ENCODE data around the gene FNDC11.

The FNDC11 gene

GRCh38 chr20:63525971-63526370 is 28.0 kb upstream of the FNDC11 start:
- no peak for DNase-seq

GRCh38 chr20:63527184-63527583 is 26.8 kb upstream of the FNDC11 start:
- no peak for DNase-seq

- DNase-seq, result no peak
These were observed 24.6 kb upstream of the FNDC11 start for GRCh38 chr20:63529180-63529860.

- DNase-seq, result no peak
These were observed 23.8 kb upstream of the FNDC11 start for GRCh38 chr20:63529861-63530787.

GRCh38 chr20:63530788-63531160 is 23.2 kb upstream of the FNDC11 start:
- no peak for DNase-seq

- no peak for DNase-seq
These were observed 22.1 kb upstream of the FNDC11 start for GRCh38 chr20:63531686-63532448.

GRCh38 chr20:63532449-63532971 is 21.4 kb upstream of the FNDC11 start:
- no peak for DNase-seq

GRCh38 chr20:63533388-63533787 is 20.6 kb upstream of the FNDC11 start:
- no peak for DNase-seq

GRCh38 chr20:63533871-63534393 is 20.0 kb upstream of the FNDC11 start:
- no peak for DNase-seq

GRCh38 chr20:63534427-63534830 is 19.5 kb upstream of the FNDC11 start:
- no peak for DNase-seq

GRCh38 chr20:63534831-63535651 is 18.9 kb upstream of the FNDC11 start:
- no peak for DNase-seq

- no peak for DNase-seq
These were observed 17.6 kb upstream of the FNDC11 start for GRCh38 chr20:63536241-63536977.

GRCh38 chr20:63536997-63537524 is 16.9 kb upstream of the FNDC11 start, which contains the start of gene PTK6:
TSS of gene PTK6 (minus strand) at chr20:63537376. CDS start at chr20:63537314, 62 bp downstream.
- DNase-seq, result no peak

- DNase-seq, result peak; percentile 47
These were observed 16.3 kb upstream of the FNDC11 start for GRCh38 chr20:63537525-63538203.

- DNase-seq, result peak; percentile 42
These were observed 15.5 kb upstream of the FNDC11 start for GRCh38 chr20:63538204-63539091.

GRCh38 chr20:63539092-63539430 is 14.9 kb upstream of the FNDC11 start:
- DNase-seq, result no peak

- no peak for DNase-seq
These were observed 14.3 kb upstream of the FNDC11 start for GRCh38 chr20:63539441-63540370.

Measured in NCI-H510A (cell line).